PC-9 (cell line): ENCODE measurements around the gene ATM.

ENCODE experiments used
- EZH2 ChIP-seq: fragments of 200-600 bp; sonication (generic); IDR thresholded peaks from 2 replicates; pipeline ENCODE4 v1.8.0; 2017; ENCODE audit warnings: antibody characterized with exemption, low read depth
- TF ChIP-seq, protein P1 (sequence below): fragments of 200-600 bp; sonication (generic); conservative IDR thresholded peaks from 2 replicates; pipeline ENCODE4 v1.6.1; 2017; ENCODE audit warnings: mixed run types, antibody characterized with exemption, mild to moderate bottlenecking, moderate library complexity

GRCh38 chr11:108394744-108395284 is 171.9 kb downstream of the ATM start:
- TF ChIP-seq, protein P1, sequence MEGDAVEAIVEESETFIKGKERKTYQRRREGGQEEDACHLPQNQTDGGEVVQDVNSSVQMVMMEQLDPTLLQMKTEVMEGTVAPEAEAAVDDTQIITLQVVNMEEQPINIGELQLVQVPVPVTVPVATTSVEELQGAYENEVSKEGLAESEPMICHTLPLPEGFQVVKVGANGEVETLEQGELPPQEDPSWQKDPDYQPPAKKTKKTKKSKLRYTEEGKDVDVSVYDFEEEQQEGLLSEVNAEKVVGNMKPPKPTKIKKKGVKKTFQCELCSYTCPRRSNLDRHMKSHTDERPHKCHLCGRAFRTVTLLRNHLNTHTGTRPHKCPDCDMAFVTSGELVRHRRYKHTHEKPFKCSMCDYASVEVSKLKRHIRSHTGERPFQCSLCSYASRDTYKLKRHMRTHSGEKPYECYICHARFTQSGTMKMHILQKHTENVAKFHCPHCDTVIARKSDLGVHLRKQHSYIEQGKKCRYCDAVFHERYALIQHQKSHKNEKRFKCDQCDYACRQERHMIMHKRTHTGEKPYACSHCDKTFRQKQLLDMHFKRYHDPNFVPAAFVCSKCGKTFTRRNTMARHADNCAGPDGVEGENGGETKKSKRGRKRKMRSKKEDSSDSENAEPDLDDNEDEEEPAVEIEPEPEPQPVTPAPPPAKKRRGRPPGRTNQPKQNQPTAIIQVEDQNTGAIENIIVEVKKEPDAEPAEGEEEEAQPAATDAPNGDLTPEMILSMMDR: no peak
- TF ChIP-seq EZH2: no peak
